Astrocyte (in vitro differentiated cells and primary cell): ENCODE results near the gene ARFIP1. TPM values are rescaled to one million over a fixed set of nuclear protein-coding genes. Genes with fewer than 3 reads are reported as not detected.

Source experiments
- DNase-seq: peaks from one replicate; pipeline ENCODE4 v3.0.0-alpha.2; 2010; ENCODE audit warnings: low read depth
- FAIRE-seq: peaks from 2 replicates; lab custom pipeline; 2011; peaks lifted over from hg19 to GRCh38; lab: Jason Lieb, UNC
- H2AFZ ChIP-seq: 2 replicates; pipeline ENCODE4 v1.6.0; 2012; ENCODE audit warnings: low read depth, low read length, inconsistent platforms
- H3K27ac ChIP-seq: 2 replicates; pipeline ENCODE4 v1.5.1; 2011; ENCODE audit warnings: low read depth, low read length, inconsistent platforms
- H3K27me3 ChIP-seq: 2 replicates; pipeline ENCODE4 v1.6.0; 2011; ENCODE audit warnings: low read length, inconsistent platforms; ENCODE audit not compliant: insufficient read depth
- H3K36me3 ChIP-seq: 2 replicates; pipeline ENCODE4 v1.5.1; 2011; ENCODE audit warnings: low read length, inconsistent platforms; ENCODE audit not compliant: insufficient read depth
- H3K4me1 ChIP-seq: 2 replicates; pipeline ENCODE4 v1.5.1; 2011; ENCODE audit warnings: low read length, inconsistent platforms; ENCODE audit not compliant: insufficient read depth
- H3K4me2 ChIP-seq: 2 replicates; pipeline ENCODE4 v1.6.0; 2012; ENCODE audit warnings: low read length, inconsistent platforms
- H3K4me3 ChIP-seq: 2 replicates; pipeline ENCODE4 v1.5.1; 2011; ENCODE audit warnings: low read depth, mild to moderate bottlenecking, low read length, inconsistent platforms; ENCODE audit not compliant: insufficient read depth
- H3K79me2 ChIP-seq: 2 replicates; pipeline ENCODE4 v1.6.0; 2012; ENCODE audit warnings: mild to moderate bottlenecking, low read length, inconsistent platforms; ENCODE audit not compliant: insufficient read depth
- H3K9ac ChIP-seq: 2 replicates; pipeline ENCODE4 v1.6.0; 2012; ENCODE audit warnings: mild to moderate bottlenecking, low read length, inconsistent platforms
- H3K9me3 ChIP-seq: 2 replicates; pipeline ENCODE4 v1.5.1; 2012; ENCODE audit warnings: low read depth, mild to moderate bottlenecking, low read length, inconsistent platforms; ENCODE audit not compliant: insufficient read depth
- H4K20me1 ChIP-seq: 2 replicates; pipeline ENCODE4 v1.6.0; 2012; ENCODE audit warnings: low read length, inconsistent platforms; ENCODE audit not compliant: insufficient read depth
- H3K27ac Mint-ChIP-seq: one replicate; pipeline ENCODE4 v1.8.0; 2021; ENCODE audit warnings: mild to moderate bottlenecking, mixed read lengths; ENCODE audit not compliant: unreplicated experiment
- H3K27me3 Mint-ChIP-seq: one replicate; pipeline ENCODE4 v1.8.0; 2021; ENCODE audit warnings: low read depth, mixed read lengths; ENCODE audit not compliant: unreplicated experiment
- H3K36me3 Mint-ChIP-seq: one replicate; pipeline ENCODE4 v1.8.0; 2021; ENCODE audit warnings: low read depth, mixed read lengths; ENCODE audit not compliant: unreplicated experiment
- H3K4me1 Mint-ChIP-seq: one replicate; pipeline ENCODE4 v1.8.0; 2021; ENCODE audit warnings: low read depth, mixed read lengths; ENCODE audit not compliant: unreplicated experiment
- H3K4me3 Mint-ChIP-seq: one replicate; pipeline ENCODE4 v1.8.0; 2021; ENCODE audit warnings: mild to moderate bottlenecking, moderate library complexity, mixed read lengths; ENCODE audit not compliant: unreplicated experiment
- H3K9me3 Mint-ChIP-seq: one replicate; pipeline ENCODE4 v1.8.0; 2021; ENCODE audit warnings: mild to moderate bottlenecking, mixed read lengths; ENCODE audit not compliant: unreplicated experiment
- EZH2 ChIP-seq: IDR thresholded peaks from 2 replicates; pipeline ENCODE4 v1.6.1; 2012; ENCODE audit warnings: mild to moderate bottlenecking, low read length, inconsistent platforms; ENCODE audit not compliant: insufficient read depth
- total RNA-seq: library from RNA; stranded (reverse); gene quantifications from 2 replicates; pipeline ENCODE4 v1.2.1, GENCODE V29; 2021
- TF ChIP-seq, protein P1 (sequence below): IDR thresholded peaks from 2 replicates; pipeline ENCODE4 v1.5.1; 2011; ENCODE audit warnings: low read depth, mild to moderate bottlenecking, inconsistent platforms, low read length, moderate library complexity; ENCODE audit not compliant: insufficient read depth

Gene ARFIP1
- total RNA-seq, 1 donor from 2014 or later, result 30.7 TPM

DNA sequence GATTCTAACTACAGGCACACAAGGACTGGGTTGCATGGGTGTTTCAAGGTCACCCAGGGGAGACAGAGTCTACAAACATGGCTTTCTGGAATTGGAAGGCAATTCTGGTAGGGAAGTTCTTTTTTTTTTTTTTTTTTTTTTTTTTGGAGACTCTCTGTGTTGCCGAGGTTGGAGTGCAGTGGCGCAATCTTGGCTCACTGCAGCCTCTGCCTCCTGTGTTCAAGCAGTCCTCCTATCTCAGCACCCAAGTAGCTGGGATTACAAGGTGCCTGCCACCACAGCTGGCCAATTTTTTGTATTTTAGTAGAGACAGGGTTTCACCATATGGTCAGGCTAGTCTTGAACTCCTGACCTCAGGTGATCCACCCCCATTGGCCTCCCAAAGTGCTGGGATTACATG, 140.1 kb downstream of the ARFIP1 start:
- no peak overlapping the region for H2AFZ ChIP-seq
- H3K4me3 Mint-ChIP-seq, result no peak overlapping the region
- peaks cover 8% of the 10 kb centered on the region for H3K9me3 ChIP-seq
- no peak overlapping the region for H3K4me2 ChIP-seq
- no peaks in the 10 kb centered on the region for H3K79me2 ChIP-seq
- no peak overlapping the region for H3K27ac ChIP-seq
- TF ChIP-seq EZH2, result no peak
- TF ChIP-seq, protein P1, sequence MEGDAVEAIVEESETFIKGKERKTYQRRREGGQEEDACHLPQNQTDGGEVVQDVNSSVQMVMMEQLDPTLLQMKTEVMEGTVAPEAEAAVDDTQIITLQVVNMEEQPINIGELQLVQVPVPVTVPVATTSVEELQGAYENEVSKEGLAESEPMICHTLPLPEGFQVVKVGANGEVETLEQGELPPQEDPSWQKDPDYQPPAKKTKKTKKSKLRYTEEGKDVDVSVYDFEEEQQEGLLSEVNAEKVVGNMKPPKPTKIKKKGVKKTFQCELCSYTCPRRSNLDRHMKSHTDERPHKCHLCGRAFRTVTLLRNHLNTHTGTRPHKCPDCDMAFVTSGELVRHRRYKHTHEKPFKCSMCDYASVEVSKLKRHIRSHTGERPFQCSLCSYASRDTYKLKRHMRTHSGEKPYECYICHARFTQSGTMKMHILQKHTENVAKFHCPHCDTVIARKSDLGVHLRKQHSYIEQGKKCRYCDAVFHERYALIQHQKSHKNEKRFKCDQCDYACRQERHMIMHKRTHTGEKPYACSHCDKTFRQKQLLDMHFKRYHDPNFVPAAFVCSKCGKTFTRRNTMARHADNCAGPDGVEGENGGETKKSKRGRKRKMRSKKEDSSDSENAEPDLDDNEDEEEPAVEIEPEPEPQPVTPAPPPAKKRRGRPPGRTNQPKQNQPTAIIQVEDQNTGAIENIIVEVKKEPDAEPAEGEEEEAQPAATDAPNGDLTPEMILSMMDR, result no peak
- peaks cover 9% of the 10 kb centered on the region for H3K9me3 Mint-ChIP-seq
- peaks cover 2% of the 10 kb centered on the region for H3K36me3 ChIP-seq
- H3K36me3 Mint-ChIP-seq, result peaks cover 23% of the 10 kb centered on the region
- H4K20me1 ChIP-seq, result no peaks in the 10 kb centered on the region
- no peaks in the 10 kb centered on the region for H3K4me1 Mint-ChIP-seq
- DNase-seq (no peak), FAIRE-seq (no peak)
- no peaks in the 10 kb centered on the region for H3K27me3 ChIP-seq
- no peak overlapping the region for H3K4me3 ChIP-seq
- no peak overlapping the region for H3K27ac Mint-ChIP-seq
- H3K27me3 Mint-ChIP-seq, result no peaks in the 10 kb centered on the region
- no peak overlapping the region for H3K9ac ChIP-seq
- no peaks in the 10 kb centered on the region for H3K4me1 ChIP-seq

- Histone ChIP-seq H3K36me3 (peaks cover 2% of the 10 kb centered on the region), H2AFZ (no peak overlapping the region), H3K27me3 (no peaks in the 10 kb centered on the region), H3K9me3 (peaks cover 8% of the 10 kb centered on the region), H3K9ac (no peak overlapping the region), H3K4me2 (no peak overlapping the region), H4K20me1 (no peaks in the 10 kb centered on the region), H3K4me1 (no peaks in the 10 kb centered on the region), H3K79me2 (no peaks in the 10 kb centered on the region), H3K4me3 (no peak overlapping the region), H3K27ac (no peak overlapping the region)
- H3K4me1 Mint-ChIP-seq, result no peaks in the 10 kb centered on the region
- H3K27me3 Mint-ChIP-seq, result no peaks in the 10 kb centered on the region
- peaks cover 9% of the 10 kb centered on the region for H3K9me3 Mint-ChIP-seq
- DNase-seq, result peak; percentile 34
- TF ChIP-seq, protein P1, result no peak
- no peak for TF ChIP-seq EZH2
- H3K4me3 Mint-ChIP-seq, result no peak overlapping the region
- no peak overlapping the region for H3K27ac Mint-ChIP-seq
- H3K36me3 Mint-ChIP-seq, result peaks cover 23% of the 10 kb centered on the region
- FAIRE-seq, result no peak
Observed at GRCh38 chr4:152920768-152921167, 141.0 kb downstream of the ARFIP1 start.

DNA sequence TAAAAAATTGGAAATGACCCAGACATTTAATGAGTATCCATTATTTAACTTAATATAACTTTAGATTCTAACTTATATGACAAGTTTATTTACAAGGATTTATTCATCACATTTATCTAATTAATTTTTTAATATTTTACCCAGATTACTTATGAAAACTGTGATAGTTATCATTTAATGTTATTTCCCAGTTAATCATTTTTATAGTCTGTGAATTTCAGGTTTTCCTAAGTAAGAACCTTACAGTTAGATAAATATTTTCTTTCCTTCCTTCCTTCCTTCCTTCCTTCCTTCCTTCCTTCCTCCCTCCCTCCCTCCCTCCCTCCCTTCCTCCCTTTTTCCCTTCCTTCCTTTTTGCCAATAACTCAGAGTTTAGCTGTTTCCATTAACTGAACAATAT, 141.5 kb downstream of the ARFIP1 start:
- no peak overlapping the region for H3K4me2 ChIP-seq
- H3K4me1 Mint-ChIP-seq, result no peaks in the 10 kb centered on the region
- peaks cover 23% of the 10 kb centered on the region for H3K36me3 Mint-ChIP-seq
- no peaks in the 10 kb centered on the region for H4K20me1 ChIP-seq
- H3K27me3 Mint-ChIP-seq, result no peaks in the 10 kb centered on the region
- no peaks in the 10 kb centered on the region for H3K27me3 ChIP-seq
- no peaks in the 10 kb centered on the region for H3K79me2 ChIP-seq
- H3K27ac ChIP-seq, result no peak overlapping the region
- peaks cover 9% of the 10 kb centered on the region for H3K9me3 Mint-ChIP-seq
- TF ChIP-seq EZH2, result no peak
- TF ChIP-seq, protein P1, result no peak
- H3K4me3 Mint-ChIP-seq, result no peak overlapping the region
- no peak overlapping the region for H3K27ac Mint-ChIP-seq
- H3K9ac ChIP-seq, result no peak overlapping the region
- no peak for FAIRE-seq
- peaks cover 2% of the 10 kb centered on the region for H3K36me3 ChIP-seq
- no peak overlapping the region for H3K4me3 ChIP-seq
- no peak for DNase-seq
- no peak overlapping the region for H2AFZ ChIP-seq
- H3K4me1 ChIP-seq, result no peaks in the 10 kb centered on the region
- peaks cover 8% of the 10 kb centered on the region for H3K9me3 ChIP-seq
